Fibroblast of villous mesenchyme (primary cell): ENCODE results near the gene URB1. TPM values are rescaled to one million over a fixed set of nuclear protein-coding genes. Genes with fewer than 3 reads are reported as not detected.
"Not testable (repeated sequence)": the region's sequence is repeated elsewhere in the genome, so short reads cannot be mapped to it uniquely, and the experiment has no call there.

ENCODE experiments used
- DNase-seq: peaks from one replicate; pipeline ENCODE4 v3.0.0-alpha.2; 2010; ENCODE audit warnings: low read depth
- H3K4me3 ChIP-seq: 2 replicates; pipeline ENCODE4 v1.5.1; 2011; ENCODE audit warnings: low read depth, mild to moderate bottlenecking, low read length
- total RNA-seq: library from RNA; depleted of rRNA; stranded (reverse); fragments of >200 nt; gene quantifications from 2 replicates; pipeline ENCODE4 v1.2.3, GENCODE V29; 2012
- TF ChIP-seq, protein P1 (sequence below): IDR thresholded peaks from 2 replicates; pipeline ENCODE4 v1.5.1; 2012; ENCODE audit warnings: low read depth, mild to moderate bottlenecking, low read length; ENCODE audit not compliant: insufficient read depth

URB1 gene, protein sequence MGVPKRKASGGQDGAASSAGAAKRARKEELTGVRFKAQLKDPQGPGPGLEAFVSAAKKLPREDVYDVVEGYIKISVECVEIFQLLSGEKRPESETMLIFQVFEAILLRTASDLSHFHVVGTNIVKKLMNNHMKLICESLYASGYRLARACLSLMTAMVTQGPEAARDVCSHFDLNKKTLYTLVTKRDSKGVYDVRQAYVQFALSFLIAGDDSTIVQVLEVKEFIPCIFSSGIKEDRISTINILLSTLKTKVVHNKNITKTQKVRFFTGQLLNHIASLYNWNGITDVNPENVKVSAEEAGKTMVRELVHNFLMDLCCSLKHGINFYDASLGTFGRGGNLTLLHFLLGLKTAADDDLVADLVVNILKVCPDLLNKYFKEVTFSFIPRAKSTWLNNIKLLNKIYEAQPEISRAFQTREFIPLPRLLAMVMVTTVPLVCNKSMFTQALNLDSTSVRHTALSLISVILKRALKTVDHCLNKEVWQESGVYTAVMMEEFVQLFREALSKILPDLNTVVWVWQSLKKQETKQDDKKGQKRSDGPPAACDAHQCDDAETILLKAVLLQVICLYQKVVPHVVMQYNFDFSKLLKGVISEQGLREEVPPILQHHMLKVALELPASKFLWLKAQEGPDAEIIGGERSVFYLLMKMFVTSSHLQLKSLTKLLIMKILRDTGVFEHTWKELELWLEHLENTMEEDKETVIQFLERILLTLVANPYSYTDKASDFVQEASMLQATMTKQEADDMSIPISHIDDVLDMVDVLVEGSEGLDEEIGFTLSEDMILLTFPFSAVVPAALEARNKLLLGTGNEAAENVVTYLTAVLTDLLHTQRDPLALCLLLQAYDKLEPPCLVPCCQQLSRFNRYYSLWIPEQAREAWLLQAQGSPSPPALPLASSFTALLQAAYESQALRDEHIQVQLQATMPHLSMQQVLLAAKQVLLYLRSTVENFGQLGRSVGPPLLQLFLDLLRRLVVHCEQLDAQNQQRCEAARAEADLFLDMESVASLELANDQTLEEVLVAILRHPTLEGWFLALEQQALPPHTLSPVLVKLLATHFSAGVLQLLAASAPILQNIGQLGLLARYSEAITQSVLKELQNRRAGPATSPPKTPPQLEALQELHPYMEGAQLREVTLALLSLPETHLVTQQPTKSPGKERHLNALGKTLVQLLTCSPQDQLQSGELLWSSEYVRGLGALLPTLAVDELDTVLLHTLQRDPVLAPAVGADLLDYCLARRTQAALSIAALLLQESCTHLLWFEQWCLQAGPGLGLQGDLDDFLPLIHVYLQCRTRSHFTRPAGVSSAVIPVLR (N-terminal part only)
- 17.4 and 37.1 TPM in 2 replicates for total RNA-seq

DNA sequence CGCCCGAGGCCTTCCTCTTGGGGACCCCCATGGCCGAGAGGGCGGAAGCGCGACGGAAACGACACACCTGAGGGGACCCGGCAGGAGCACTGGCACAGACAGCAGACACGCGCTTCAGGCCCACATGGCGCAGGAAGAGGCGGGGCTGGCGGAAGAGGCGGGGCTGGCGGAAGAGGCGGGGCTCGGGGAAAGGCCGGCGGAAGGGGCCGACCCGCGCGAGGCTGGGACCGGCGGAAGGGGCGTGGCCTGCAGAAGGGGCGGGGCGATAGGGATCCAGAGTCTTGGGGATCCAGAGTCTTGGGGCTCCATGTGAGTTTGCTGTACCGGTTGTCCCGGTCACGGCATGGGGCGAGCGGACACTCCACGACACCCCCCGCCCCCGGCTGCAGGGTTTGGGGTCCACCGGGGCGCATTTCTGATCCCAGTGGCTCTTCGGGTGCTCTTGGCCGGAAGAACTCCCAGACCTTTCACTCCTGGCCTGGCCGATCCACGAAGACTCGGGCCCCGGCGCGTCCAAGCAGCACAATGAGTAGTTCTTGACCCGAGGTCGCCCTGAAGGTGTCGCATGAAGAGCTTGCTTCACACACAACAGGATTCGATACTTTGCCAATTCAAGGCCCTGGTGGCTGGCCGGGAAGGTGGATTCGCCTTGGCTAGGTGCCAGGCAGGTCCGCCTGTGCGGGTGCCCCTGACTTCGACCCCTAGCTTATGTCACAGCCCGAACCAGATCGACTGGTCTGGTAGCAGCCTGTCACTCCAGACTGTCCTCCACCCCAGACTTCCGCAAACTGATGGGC, at the start of gene URB1:
Gene URB1, minus strand, starts transcription at position 133 of the 797 bp plus-strand sequence. Its CDS starts 102 bp downstream, at position 31.
- peak within 1 kb of the TSS; percentile 91 for H3K4me3 ChIP-seq
- TF ChIP-seq, protein P1, sequence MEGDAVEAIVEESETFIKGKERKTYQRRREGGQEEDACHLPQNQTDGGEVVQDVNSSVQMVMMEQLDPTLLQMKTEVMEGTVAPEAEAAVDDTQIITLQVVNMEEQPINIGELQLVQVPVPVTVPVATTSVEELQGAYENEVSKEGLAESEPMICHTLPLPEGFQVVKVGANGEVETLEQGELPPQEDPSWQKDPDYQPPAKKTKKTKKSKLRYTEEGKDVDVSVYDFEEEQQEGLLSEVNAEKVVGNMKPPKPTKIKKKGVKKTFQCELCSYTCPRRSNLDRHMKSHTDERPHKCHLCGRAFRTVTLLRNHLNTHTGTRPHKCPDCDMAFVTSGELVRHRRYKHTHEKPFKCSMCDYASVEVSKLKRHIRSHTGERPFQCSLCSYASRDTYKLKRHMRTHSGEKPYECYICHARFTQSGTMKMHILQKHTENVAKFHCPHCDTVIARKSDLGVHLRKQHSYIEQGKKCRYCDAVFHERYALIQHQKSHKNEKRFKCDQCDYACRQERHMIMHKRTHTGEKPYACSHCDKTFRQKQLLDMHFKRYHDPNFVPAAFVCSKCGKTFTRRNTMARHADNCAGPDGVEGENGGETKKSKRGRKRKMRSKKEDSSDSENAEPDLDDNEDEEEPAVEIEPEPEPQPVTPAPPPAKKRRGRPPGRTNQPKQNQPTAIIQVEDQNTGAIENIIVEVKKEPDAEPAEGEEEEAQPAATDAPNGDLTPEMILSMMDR, result no peak
- DNase-seq, result peak; percentile 82

DNA sequence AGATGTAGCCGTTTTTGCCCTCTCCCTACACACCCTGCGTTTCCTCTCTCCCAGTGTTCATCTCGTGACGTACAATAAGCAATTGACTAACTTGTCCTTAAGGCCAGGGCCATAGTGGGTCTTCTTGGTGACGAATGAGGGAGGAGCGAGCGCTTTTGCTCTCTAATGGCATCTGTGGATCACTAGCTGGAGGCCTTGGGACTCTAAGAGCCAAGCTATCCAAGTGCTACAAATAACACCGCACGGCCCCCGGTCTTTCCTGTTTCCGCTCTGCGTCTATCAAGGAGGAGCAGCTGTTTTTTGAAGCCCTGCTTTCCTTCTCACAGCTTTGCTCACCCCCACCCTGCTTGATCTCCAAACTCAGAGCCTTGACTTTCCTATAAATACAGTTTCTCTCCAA, 44.9 kb upstream of the URB1 start:
- H3K4me3 ChIP-seq, result no peak overlapping the region
- TF ChIP-seq, protein P1, result no peak
- no peak for DNase-seq

DNA sequence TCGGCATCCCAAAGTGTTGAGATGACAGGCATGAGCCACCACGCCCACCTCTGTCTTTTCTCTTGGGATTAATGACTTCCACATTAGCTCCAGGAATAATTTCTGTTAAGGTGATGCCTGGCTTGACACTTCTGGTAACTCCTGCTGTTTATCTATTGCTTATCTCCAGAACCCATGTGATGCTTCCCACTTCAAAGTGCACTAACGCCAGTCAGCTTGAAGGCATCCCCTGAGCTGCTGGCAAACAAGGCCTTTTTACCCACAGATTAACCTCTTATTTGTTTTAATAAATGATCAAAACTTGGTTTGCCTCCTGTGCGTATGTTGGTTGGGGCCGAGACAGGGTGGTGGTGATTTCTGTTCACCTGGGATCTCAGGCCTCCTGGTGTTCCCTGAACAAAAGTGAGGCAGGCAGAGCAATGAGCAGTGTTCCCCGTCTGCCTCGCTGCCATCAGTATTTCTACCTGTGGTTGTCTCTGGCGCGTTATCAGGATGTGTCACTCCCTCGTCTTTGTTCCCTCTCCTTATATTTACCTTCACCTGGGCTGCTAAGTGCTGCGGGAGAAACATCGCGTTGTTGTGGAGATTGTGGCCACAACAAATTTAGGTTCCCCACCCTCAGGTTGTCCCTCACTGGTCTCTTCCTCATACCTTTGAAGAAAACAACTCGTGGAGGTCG, 40.3 kb upstream of the URB1 start:
- not testable (repeated sequence) for DNase-seq, H3K4me3 ChIP-seq

DNA sequence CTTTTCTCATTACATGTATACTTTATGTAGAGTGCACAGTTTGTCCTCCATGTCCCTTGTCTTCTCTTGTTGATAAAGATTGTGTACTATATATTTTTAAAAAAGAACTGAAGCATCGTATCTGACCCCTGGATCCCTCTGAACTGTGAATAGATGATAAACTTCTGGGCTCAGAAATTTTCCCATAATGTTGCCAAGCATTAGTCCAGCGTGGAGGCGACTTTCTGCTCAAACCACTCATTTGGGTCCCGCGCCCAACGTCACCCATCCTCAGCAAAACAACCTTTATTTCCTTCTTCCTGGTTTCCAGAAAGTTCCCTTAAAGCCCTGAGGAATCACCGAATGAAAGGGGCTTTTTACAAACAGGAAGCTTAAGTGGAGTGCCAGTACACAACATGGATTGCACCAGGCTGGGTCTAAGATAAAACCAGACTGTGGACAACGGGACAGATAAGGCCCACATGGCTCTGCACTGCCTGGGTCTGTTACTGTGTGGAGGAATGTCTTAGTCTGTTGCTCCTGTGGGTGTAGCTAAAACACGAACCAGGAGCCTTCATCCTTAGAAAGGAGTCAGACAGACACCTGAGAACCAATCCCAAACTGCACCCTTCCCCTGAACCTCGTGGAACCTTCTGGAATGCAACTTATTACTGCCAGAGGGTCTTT, 35.3 kb upstream of the URB1 start:
- no peak overlapping the region for H3K4me3 ChIP-seq
- TF ChIP-seq, protein P1, result no peak
- DNase-seq, result peak; percentile 61

DNA sequence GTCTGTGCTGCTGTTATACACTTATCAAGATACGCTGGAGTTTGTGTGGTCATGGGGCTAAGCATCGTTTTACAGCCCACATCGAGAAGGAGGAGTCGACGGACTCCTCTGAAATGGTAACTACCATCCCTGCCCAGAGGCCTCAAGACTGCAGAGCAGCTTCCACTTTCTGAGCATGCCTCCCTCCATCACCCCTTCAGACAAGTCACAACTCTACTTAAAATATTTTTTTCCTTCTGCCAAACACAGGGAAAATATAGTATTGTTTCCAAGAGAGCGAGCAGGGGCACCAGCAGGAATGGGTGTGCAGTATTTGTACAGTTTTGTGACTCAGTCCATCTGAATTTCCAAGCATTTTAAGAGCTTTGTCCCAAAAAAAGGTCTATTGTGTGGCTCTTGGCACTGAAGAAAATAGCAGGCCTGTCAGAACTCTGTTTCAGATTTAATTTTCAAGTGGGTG, 33.8 kb upstream of the URB1 start:
- H3K4me3 ChIP-seq, result no peak overlapping the region

More for the DNA sequence above, 33.8 kb upstream of the URB1 start:
- peak; percentile 62 for DNase-seq
- TF ChIP-seq, protein P1, result no peak
